HFFc6 (cell line): ENCODE data around the gene TNNI2. TPM values are rescaled to one million over a fixed set of nuclear protein-coding genes. Genes with fewer than 3 reads are reported as not detected.

ENCODE experiments used
- DNase-seq: peaks from one replicate; pipeline ENCODE4 v3.0.0-alpha.2; 2018
- H3K27ac Mint-ChIP-seq: 2 replicates; pipeline ENCODE4 v1.8.0; 2020; ENCODE audit warnings: mild to moderate bottlenecking, mixed read lengths
- H3K27me3 Mint-ChIP-seq: 2 replicates; pipeline ENCODE4 v1.8.0; 2021; ENCODE audit warnings: mild to moderate bottlenecking, moderate library complexity, mixed read lengths; ENCODE audit not compliant: insufficient read depth
- H3K36me3 Mint-ChIP-seq: 2 replicates; pipeline ENCODE4 v1.8.0; 2021; ENCODE audit warnings: low read depth, mixed read lengths
- H3K4me1 Mint-ChIP-seq: 2 replicates; pipeline ENCODE4 v1.8.0; 2020; ENCODE audit warnings: low read depth, mixed read lengths
- H3K4me3 Mint-ChIP-seq: 2 replicates; pipeline ENCODE4 v1.8.0; 2020; ENCODE audit warnings: mild to moderate bottlenecking, moderate library complexity, mixed read lengths
- H3K9me3 Mint-ChIP-seq: 2 replicates; pipeline ENCODE4 v1.8.0; 2020; ENCODE audit warnings: mild to moderate bottlenecking, mixed read lengths
- total RNA-seq, 6 experiments: library from RNA; stranded (reverse); fragmentation: NEBNext Ultra II Directional; extraction: Animal tissue kit (Norgen Biotek cat#: 25700); gene quantifications; 2 replicates in 1 of 6; 3 replicates in 5 of 6; pipeline ENCODE4 v1.2.3, GENCODE V29; 2021
- TF ChIP-seq, protein P1 (sequence below): fragments of 200-600 bp; sonication (generic); IDR thresholded peaks from 2 replicates; pipeline ENCODE4 v1.5.0; 2021; ENCODE audit warnings: antibody characterized with exemption, mild to moderate bottlenecking

TNNI2 gene
- total RNA-seq, 6 experiments from 2014 or later: not detected

DNA sequence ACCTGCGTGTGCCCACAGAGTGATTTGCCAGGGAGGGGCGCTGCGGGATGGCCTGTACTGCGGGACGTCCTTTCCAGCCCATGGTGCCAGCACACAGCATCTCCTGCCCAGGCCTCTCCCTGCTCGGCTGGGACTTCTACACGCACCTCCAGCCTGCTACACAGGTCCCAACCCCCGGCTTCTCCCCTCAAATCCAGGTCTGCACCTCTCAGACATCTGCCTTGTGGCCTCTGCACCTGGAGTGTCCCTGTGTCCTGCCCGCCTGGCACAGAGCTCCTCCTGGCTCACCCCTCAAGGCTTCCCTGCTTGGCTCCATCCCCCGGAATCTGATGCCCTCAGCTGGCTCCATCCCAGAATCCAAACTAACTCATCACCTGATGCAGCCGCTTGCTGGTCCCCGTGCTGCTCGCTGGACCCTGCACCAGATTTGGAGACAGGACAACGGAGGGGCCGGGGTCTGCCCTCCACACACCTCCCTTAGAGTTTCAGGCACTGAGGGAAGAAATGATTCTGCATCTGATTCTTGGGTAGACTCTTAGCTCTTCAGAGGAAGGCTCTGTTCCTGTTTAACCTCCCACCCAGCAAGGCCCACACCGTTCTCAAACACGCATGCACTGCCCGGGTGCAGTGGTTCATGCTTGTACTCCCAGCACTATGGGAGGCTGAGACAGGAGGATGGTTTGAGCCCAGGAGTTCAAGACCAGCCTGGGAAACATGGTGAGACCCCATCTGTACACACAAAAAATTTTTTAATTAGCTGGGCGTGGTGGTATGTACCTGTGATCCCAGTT, 10.1 kb downstream of the TNNI2 start:
- H3K9me3 Mint-ChIP-seq: no peaks in the 10 kb centered on the region
- H3K4me1 Mint-ChIP-seq: no peaks in the 10 kb centered on the region; the same call in 1 of the 2 replicates
- no peaks in the 10 kb centered on the region for H3K36me3 Mint-ChIP-seq
- no peak overlapping the region for H3K27ac Mint-ChIP-seq
- H3K4me3 Mint-ChIP-seq: no peak overlapping the region
- no peak for DNase-seq
- peaks cover 48% of the 10 kb centered on the region for H3K27me3 Mint-ChIP-seq
- TF ChIP-seq, protein P1, sequence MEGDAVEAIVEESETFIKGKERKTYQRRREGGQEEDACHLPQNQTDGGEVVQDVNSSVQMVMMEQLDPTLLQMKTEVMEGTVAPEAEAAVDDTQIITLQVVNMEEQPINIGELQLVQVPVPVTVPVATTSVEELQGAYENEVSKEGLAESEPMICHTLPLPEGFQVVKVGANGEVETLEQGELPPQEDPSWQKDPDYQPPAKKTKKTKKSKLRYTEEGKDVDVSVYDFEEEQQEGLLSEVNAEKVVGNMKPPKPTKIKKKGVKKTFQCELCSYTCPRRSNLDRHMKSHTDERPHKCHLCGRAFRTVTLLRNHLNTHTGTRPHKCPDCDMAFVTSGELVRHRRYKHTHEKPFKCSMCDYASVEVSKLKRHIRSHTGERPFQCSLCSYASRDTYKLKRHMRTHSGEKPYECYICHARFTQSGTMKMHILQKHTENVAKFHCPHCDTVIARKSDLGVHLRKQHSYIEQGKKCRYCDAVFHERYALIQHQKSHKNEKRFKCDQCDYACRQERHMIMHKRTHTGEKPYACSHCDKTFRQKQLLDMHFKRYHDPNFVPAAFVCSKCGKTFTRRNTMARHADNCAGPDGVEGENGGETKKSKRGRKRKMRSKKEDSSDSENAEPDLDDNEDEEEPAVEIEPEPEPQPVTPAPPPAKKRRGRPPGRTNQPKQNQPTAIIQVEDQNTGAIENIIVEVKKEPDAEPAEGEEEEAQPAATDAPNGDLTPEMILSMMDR: no peak

DNA sequence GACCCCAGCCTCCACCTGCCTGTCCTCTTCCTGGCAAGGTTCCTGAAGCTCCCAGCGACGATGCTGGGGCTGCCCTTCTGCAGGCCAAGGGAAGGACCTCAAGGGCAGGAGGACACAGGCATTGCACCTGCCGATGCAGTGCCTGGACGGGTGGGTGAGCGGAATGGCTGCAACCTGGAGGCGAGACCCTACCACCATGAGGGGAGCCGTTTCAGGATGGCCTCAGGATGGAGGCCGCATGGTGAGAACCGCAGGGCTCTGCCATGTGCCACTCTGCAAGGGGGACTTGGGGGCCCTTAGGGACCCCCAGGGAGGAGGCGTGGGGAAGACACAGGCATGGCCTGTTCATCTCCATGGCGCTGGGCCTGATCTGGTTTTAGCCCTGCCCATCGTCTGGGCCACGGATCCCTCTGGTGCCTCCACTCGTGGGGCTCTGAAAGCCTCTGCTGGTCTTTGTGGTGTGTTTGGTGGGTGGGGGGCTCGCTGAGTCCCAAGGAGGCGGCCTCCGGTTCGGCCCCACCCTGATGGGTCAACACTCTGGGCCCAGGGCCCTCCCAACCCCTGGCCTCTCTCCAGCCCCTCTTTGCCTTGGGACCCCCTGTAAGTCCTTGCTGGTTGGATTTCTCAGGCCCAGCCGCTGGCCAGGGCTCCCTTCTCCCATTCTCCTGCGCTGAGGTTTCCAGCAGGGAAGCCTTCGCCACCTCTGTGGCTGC, 12.8 kb downstream of the TNNI2 start:
- Mint-ChIP-seq H3K9me3 (no peaks in the 10 kb centered on the region), H3K36me3 (no peaks in the 10 kb centered on the region), H3K27ac (no peak overlapping the region), H3K4me3 (no peak overlapping the region), H3K27me3 (peaks cover 36% of the 10 kb centered on the region), H3K4me1 (no peaks in the 10 kb centered on the region)
- DNase-seq: no peak
- TF ChIP-seq, protein P1: no peak

DNA sequence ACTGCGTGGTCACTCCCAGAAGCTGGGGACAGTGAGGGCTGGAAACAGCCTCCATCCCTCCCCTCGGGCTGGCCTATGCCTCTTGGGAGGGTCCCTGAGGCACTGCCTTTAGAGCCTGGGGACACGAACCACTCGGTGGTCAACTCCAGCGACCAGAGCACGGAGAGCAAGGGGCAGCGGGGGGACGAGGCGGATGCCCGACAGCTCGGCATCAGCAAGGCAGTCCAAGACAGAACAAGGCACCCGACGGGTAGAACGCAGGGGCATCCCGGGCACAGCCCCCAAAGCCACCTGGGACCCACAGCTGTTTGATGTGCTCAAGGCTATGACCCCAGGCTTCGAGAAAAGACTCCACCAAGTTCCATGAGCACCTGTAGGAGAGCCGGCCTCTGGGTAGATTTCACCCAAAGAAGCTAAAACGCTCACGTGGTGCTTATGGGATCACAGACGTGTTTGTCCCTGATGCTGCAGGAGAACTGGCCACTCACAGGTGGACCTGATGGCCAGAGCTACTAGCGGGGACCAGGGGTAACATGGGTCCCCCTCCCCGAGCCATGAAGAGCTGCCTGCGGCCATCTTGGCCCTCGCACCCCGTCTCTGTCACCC, 13.6 kb downstream of the TNNI2 start:
- no peaks in the 10 kb centered on the region for H3K9me3 Mint-ChIP-seq
- no peaks in the 10 kb centered on the region for H3K36me3 Mint-ChIP-seq
- TF ChIP-seq, protein P1: no peak
- H3K27ac Mint-ChIP-seq: no peak overlapping the region
- DNase-seq: no peak
- no peaks in the 10 kb centered on the region for H3K4me1 Mint-ChIP-seq
- no peak overlapping the region for H3K4me3 Mint-ChIP-seq
- H3K27me3 Mint-ChIP-seq: peaks cover 31% of the 10 kb centered on the region

DNA sequence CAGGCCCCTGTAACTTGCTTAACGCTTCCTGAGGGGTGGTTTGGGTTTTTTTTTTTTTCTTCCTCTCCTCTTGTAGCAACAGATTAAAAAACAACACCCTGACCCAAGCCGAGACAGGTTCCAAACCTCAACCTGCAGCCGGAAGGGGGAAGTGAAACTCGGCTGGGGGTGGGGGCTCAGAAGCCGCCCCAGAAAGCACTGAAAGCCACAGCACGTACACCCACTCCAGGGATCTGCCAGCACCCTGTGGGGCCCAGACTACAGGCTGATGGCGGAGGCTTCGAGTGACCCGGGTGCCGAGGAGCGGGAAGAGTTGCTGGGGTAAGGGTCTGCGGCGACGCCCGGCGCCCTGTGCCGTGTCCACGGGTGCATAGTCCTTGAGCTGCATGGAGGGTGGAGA, 14.1 kb downstream of the TNNI2 start, which contains the start of gene LSP1:
Gene LSP1 (plus strand): TSS at position 208 of the 400 bp plus-strand sequence. CDS start 61 bp downstream, at position 269.
- H3K9me3 Mint-ChIP-seq: no peaks in the 10 kb centered on the region
- no peak within 1 kb of the TSS for H3K27ac Mint-ChIP-seq
- DNase-seq: no peak
- TF ChIP-seq, protein P1: no peak
- no peaks in the 10 kb centered on the region for H3K4me1 Mint-ChIP-seq
- no peak within 1 kb of the TSS for H3K4me3 Mint-ChIP-seq
- peaks cover 26% of the 10 kb centered on the region for H3K27me3 Mint-ChIP-seq
- no peaks in the 10 kb centered on the region for H3K36me3 Mint-ChIP-seq

DNA sequence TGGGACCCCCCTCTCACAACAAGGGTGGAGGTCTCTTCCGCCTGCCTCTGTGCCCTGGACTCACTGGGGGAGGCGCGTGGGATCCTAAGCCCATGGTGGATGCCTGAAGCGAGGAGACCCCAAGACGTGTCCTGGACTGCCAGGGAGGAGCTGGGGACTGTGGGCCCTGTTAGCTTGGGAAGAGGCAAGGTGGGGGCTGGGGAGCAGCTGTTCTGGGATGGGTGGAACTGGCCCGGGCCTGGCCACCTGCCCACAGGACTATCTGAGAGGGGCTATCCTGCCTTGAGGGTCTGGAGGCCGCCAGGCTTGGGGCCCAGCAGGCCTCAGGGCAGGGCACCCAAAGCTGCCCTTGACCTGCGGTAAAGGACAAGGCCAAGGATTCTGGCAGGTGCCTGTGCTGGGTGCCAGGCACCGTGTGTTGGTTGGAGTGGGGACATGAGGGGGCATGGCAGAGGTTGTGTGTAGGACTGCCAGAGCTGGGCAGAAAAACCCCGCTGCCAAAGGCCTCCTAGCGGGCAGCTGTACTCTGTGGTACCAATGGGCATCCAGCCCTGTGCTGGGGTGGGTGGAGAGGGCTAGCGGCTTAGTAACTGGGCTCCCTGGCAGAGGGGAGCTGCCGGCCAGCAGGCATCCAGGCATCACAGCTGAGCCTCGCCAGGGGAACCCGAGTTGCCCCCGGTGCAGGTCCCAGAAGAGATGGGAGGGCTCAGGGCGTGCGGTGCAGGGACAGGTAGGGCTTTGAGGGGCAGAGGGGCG, 14.8 kb downstream of the TNNI2 start:
- peaks cover 27% of the 10 kb centered on the region for H3K27me3 Mint-ChIP-seq
- H3K4me1 Mint-ChIP-seq: no peaks in the 10 kb centered on the region
- no peak overlapping the region for H3K27ac Mint-ChIP-seq
- no peaks in the 10 kb centered on the region for H3K36me3 Mint-ChIP-seq
- TF ChIP-seq, protein P1: no peak
- no peak overlapping the region for H3K4me3 Mint-ChIP-seq
- no peaks in the 10 kb centered on the region for H3K9me3 Mint-ChIP-seq
- DNase-seq: no peak
